Liver (tissue), 9 donors: ENCODE measurements around the gene PLEKHA7. TPM values are rescaled to one million over a fixed set of nuclear protein-coding genes. Genes with fewer than 3 reads are reported as not detected.

ENCODE experiments used
- DNase-seq: peaks from one replicate; pipeline ENCODE4 v3.0.0-alpha.2; 2017; ENCODE audit warnings: low spot score
- H3K27ac ChIP-seq, 2 donors: one replicate each; pipeline ENCODE4 v1.7.0; 2013; ENCODE audit warnings: inconsistent platforms in 2 of 2, low read length in 2 of 2, control low read depth in 1 of 2, low read depth in 1 of 2, mild to moderate bottlenecking in 1 of 2
- H3K27me3 ChIP-seq, 4 donors: one replicate each; pipeline versions ENCODE4 v1.6.1 to v1.7.0; 2013; ENCODE audit warnings: low read length in 3 of 4, inconsistent platforms in 1 of 4, mild to moderate bottlenecking in 1 of 4, moderate library complexity in 1 of 4; ENCODE audit not compliant: control insufficient read depth in 4 of 4, insufficient read depth in 4 of 4
- H3K36me3 ChIP-seq, 4 donors: one replicate each; pipeline versions ENCODE4 v1.6.1 to v1.7.0; 2013; ENCODE audit warnings: low read length in 3 of 4, mild to moderate bottlenecking in 3 of 4, low read depth in 1 of 4, moderate library complexity in 1 of 4; ENCODE audit not compliant: control insufficient read depth in 4 of 4, insufficient read depth in 3 of 4
- H3K4me1 ChIP-seq, 4 donors: one replicate each; pipeline versions ENCODE4 v1.6.1 to v1.7.0; 2013; ENCODE audit warnings: low read length in 3 of 4, mild to moderate bottlenecking in 3 of 4, moderate library complexity in 1 of 4; ENCODE audit not compliant: control insufficient read depth in 4 of 4, insufficient read depth in 4 of 4
- H3K4me3 ChIP-seq, 3 donors: one replicate each; pipeline versions ENCODE4 v1.6.1 to v1.7.0; 2013; ENCODE audit warnings: low read length in 3 of 3, control low read depth in 1 of 3, low read depth in 1 of 3, mild to moderate bottlenecking in 1 of 3
- H3K9ac ChIP-seq, 2 donors: one replicate each; pipeline ENCODE4 v1.7.0; 2013; ENCODE audit warnings: low read length in 2 of 2, mild to moderate bottlenecking in 2 of 2, moderate library complexity in 2 of 2, control low read depth in 1 of 2, low read depth in 1 of 2
- H3K9me3 ChIP-seq, 4 donors: one replicate each; pipeline versions ENCODE4 v1.6.1 to v1.7.0; 2013; ENCODE audit warnings: low read length in 3 of 4; ENCODE audit not compliant: control insufficient read depth in 4 of 4
- EGR1 ChIP-seq, 2 donors: IDR thresholded peaks; 2 replicates each; pipeline ENCODE4 v1.6.1; 2016 to 2018; ENCODE audit warnings: antibody characterized with exemption in 2 of 2, low read depth in 2 of 2
- FOXA1 ChIP-seq: IDR thresholded peaks from 2 replicates; pipeline ENCODE4 v1.6.1; 2016; ENCODE audit warnings: antibody characterized with exemption
- HNF4G ChIP-seq: IDR thresholded peaks from 2 replicates; pipeline ENCODE4 v1.6.1; 2016; ENCODE audit warnings: antibody characterized with exemption
- RAD21 ChIP-seq, 2 donors: IDR thresholded peaks; 2 replicates each; pipeline ENCODE4 v1.6.1; 2016; ENCODE audit warnings: antibody characterized with exemption in 2 of 2, mild to moderate bottlenecking in 2 of 2
- REST ChIP-seq: IDR thresholded peaks from 2 replicates; pipeline ENCODE4 v1.6.1; 2016; ENCODE audit warnings: antibody characterized with exemption, mild to moderate bottlenecking
- RXRA ChIP-seq, 2 donors: IDR thresholded peaks; 2 replicates each; pipeline ENCODE4 v1.6.1; 2017 to 2018; ENCODE audit warnings: antibody characterized with exemption in 2 of 2, mild to moderate bottlenecking in 1 of 2
- YY1 ChIP-seq: IDR thresholded peaks from 2 replicates; pipeline ENCODE4 v1.6.1; 2016; ENCODE audit warnings: antibody characterized with exemption, mild to moderate bottlenecking
- ZBTB33 ChIP-seq: IDR thresholded peaks from 2 replicates; pipeline ENCODE4 v1.6.1; 2016; ENCODE audit warnings: antibody characterized with exemption
- whole genome bisulfite sequencing: extraction: QIAGEN DNeasy Blood & Tissue Kit; methylation state at CpG from one replicate; pipeline ENCODE4 v1.1.7; 2013; 5-methylcytosine and 5-hydroxymethylcytosine counted together
- polyA plus RNA-seq, 2 donors: library from polyadenylated mRNA; stranded (reverse) in 1 of 2; unstranded in 1 of 2; fragments of 200-250 nt in 1 of 2; fragments of >200 nt in 1 of 2; fragmentation: Nextera tagmentation in 1 of 2; extraction: Ambion mirVana in 1 of 2; gene quantifications; one replicate each; pipeline versions ENCODE4 v1.2.1 to v1.2.3, GENCODE V29; 2013 to 2015
- total RNA-seq, 2 donors: library from RNA; depleted of rRNA; stranded (reverse); fragments of >200 nt; gene quantifications; one replicate each; pipeline ENCODE4 v1.2.3, GENCODE V29; 2014
- donor health status: healthy.
- donor health status: healthy.
- donor health status: healthy.
- donor health status: healthy.
- donor health status: healthy.

PLEKHA7 gene
- total and polyA plus RNA-seq, 4 donors, result 6.1 to 28.8 (median 8.5) TPM

DNA sequence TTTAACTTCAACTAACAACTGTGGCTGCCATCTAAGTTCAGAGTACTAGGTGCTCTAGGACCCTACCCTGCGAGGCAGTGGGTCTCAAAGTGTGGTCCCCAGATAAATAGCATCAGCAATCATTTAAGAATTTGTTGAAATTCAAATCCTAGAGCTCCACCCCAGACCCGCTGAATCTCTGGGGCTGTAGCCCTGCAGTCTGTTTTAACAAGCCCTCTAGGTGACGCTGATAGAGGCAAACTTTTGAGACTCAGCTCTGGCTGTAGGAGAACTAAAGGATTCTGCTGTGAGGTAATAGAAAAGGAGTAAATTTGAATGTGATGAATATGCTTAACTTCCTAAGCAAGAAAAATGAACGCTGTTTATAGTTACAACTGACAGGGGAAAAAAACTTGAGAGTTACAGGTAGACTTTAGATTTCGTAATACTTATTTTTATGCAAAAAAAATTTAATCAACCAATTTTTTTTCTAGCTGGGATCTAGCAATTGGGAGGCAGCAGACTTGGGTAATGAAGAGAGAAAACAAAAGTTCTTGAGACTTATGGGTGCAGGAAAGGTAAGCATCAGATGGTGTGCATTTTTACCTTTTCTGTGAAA lies 270.0 kb downstream of the PLEKHA7 start (continued):
- TF ChIP-seq REST (no peak), ZBTB33 (no peak)

DNA sequence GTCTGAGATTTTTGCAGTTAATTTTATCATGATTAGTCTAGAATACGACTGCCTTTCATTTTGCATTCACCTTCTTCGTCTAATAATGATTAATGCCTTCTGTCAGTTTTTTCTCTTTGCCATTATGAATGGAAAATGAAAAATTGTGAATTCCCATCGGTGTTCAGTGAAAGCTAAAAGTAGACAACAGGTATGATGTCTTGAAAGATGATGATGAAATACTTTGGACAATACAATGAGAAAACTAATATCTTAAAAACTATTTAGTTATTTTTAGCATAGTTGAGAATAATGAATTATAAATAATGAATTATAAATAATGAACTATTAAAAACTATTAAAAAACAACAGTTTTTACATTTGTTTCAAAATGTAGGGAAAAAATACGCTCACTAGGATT lies 270.7 kb downstream of the PLEKHA7 start:
- Histone ChIP-seq H3K4me3 (no peak overlapping the region), H3K27ac (no peak overlapping the region), H3K4me1 (peaks cover 5 to 19% (median 14%) of the 10 kb centered on the region in 4 donors), H3K9me3 (no peaks in the 10 kb centered on the region), H3K9ac (no peak overlapping the region), H3K36me3 (peaks cover 2 to 26% (median 22%) of the 10 kb centered on the region in 4 donors), H3K27me3 (no peaks in the 10 kb centered on the region)
- DNase-seq, result no peak
- TF ChIP-seq FOXA1 (no peak), HNF4G (no peak), YY1 (no peak)
- 95% methylated on average over 4 of the region's 4 CpGs for WGBS

GRCh38 chr11:16741473-16741872 lies 272.7 kb downstream of the PLEKHA7 start:
- peaks cover 6 to 23% (median 14%) of the 10 kb centered on the region in 4 donors for H3K4me1 ChIP-seq
- no peak for DNase-seq
- H3K36me3 ChIP-seq, result peaks cover 0 to 15% (median 11%) of the 10 kb centered on the region in 4 donors
- H3K27ac ChIP-seq, result no peak overlapping the region
- no peaks in the 10 kb centered on the region for H3K9me3 ChIP-seq
- H3K4me3 ChIP-seq, result no peak overlapping the region
- H3K9ac ChIP-seq, result no peak overlapping the region
- TF ChIP-seq RXRA (IDR thresholded peaks at IDR 0.05), result no peak
- TF ChIP-seq FOXA1, result no peak
- no peak for TF ChIP-seq EGR1 (IDR thresholded peaks at IDR 0.05; ENCODE audit: low read depth in 2 of 2)
- no peak for TF ChIP-seq RAD21 (IDR thresholded peaks at IDR 0.05)
- H3K27me3 ChIP-seq, result no peaks in the 10 kb centered on the region
- 47% methylated on average over 4 of the region's 4 CpGs for WGBS
